ENCODE results near the gene TSPAN18.

DNA sequence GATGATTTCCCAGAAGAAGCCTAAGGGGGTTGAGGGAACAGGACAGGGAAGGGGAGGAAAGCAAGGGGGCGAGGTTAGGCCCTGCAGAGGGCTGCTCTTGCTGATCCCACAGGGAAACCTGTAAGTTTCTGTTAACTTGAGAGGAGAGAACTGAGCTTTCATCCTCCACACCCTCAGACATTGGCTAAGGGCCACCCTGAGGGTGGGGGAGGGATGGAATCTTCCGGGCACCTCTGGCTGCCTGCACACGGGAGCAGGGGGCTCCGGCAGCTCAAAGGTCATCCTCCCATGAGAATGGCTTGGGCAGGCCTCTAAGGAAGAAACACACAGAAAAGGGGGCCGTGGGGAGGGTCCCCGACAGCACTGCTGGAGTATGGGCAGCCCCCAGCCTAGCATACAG lies 108.1 kb downstream of the TSPAN18 start:
- TF ChIP-seq EZH2 (IDR thresholded peaks at IDR 0.05) (no peak), RAD21 (IDR thresholded peaks at IDR 0.05; ENCODE audit: low read depth) (no peak), SRF (IDR thresholded peaks at IDR 0.05; ENCODE audit: low read depth) (no peak), JUND (IDR thresholded peaks at IDR 0.05) (no peak), POLR2A (IDR thresholded peaks at IDR 0.05; ENCODE audit: borderline replicate concordance, extremely low read depth, insufficient read depth, insufficient read length) (no peak), POLR2AphosphoS5 (IDR thresholded peaks at IDR 0.05; ENCODE audit: low read depth, low read length) (no peak), SP1 (IDR thresholded peaks at IDR 0.05; ENCODE audit: low read depth) (no peak), ZNF274 (IDR thresholded peaks at IDR 0.05; ENCODE audit: low read depth, low read length) (no peak)
- TF ChIP-seq, protein P1, sequence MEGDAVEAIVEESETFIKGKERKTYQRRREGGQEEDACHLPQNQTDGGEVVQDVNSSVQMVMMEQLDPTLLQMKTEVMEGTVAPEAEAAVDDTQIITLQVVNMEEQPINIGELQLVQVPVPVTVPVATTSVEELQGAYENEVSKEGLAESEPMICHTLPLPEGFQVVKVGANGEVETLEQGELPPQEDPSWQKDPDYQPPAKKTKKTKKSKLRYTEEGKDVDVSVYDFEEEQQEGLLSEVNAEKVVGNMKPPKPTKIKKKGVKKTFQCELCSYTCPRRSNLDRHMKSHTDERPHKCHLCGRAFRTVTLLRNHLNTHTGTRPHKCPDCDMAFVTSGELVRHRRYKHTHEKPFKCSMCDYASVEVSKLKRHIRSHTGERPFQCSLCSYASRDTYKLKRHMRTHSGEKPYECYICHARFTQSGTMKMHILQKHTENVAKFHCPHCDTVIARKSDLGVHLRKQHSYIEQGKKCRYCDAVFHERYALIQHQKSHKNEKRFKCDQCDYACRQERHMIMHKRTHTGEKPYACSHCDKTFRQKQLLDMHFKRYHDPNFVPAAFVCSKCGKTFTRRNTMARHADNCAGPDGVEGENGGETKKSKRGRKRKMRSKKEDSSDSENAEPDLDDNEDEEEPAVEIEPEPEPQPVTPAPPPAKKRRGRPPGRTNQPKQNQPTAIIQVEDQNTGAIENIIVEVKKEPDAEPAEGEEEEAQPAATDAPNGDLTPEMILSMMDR (IDR thresholded peaks at IDR 0.05 in 2 of 3, conservative IDR thresholded peaks at IDR 0.05 in 1 of 3; ENCODE audit: borderline replicate concordance in 1 of 3, insufficient read depth in 1 of 3, low read depth in 2 of 3, low read length in 2 of 3): no peak
- TF ChIP-seq, protein P2, sequence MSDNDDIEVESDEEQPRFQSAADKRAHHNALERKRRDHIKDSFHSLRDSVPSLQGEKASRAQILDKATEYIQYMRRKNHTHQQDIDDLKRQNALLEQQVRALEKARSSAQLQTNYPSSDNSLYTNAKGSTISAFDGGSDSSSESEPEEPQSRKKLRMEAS (IDR thresholded peaks at IDR 0.05): no peak

Data from HCT116 (cell line).